Glomerular visceral epithelial cell (primary cell): ENCODE measurements around the gene CREB5.
A peak's percentile ranks its signal among the peaks of the same experiment; 100 is the strongest.

ENCODE experiments used
- DNase-seq: peaks from one replicate; pipeline ENCODE4 v3.0.0-alpha.2; 2016; ENCODE audit errors: extremely low spot score

CREB5 gene

GRCh38 chr7:28512668-28513440 lies 100.5 kb downstream of the CREB5 start:
- no peak for DNase-seq

- no peak for DNase-seq
These were observed 104.3 kb downstream of the CREB5 start for GRCh38 chr7:28516390-28517172.

- DNase-seq: no peak
These were observed 104.9 kb downstream of the CREB5 start for GRCh38 chr7:28517206-28517605.

- no peak for DNase-seq
These were observed 105.3 kb downstream of the CREB5 start for GRCh38 chr7:28517606-28518005.

GRCh38 chr7:28520074-28521015 lies 108.0 kb downstream of the CREB5 start:
- no peak for DNase-seq

- DNase-seq: no peak
These were observed 112.7 kb downstream of the CREB5 start for GRCh38 chr7:28524978-28525377.

GRCh38 chr7:28528899-28529298 lies 116.6 kb downstream of the CREB5 start:
- DNase-seq: no peak

- no peak for DNase-seq
These were observed 117.4 kb downstream of the CREB5 start for GRCh38 chr7:28529755-28530154.

- DNase-seq: no peak
These were observed 118.0 kb downstream of the CREB5 start for GRCh38 chr7:28530175-28530802.

- DNase-seq: no peak
These were observed 118.5 kb downstream of the CREB5 start for GRCh38 chr7:28530803-28531175.

GRCh38 chr7:28531291-28531690 lies 119.0 kb downstream of the CREB5 start:
- no peak for DNase-seq

- DNase-seq: no peak
These were observed 119.9 kb downstream of the CREB5 start for GRCh38 chr7:28532181-28532580.

- DNase-seq: no peak
These were observed 120.9 kb downstream of the CREB5 start for GRCh38 chr7:28533267-28533666.

GRCh38 chr7:28533731-28534531 lies 121.6 kb downstream of the CREB5 start:
- peak; percentile 6 for DNase-seq

GRCh38 chr7:28536259-28536658 lies 123.9 kb downstream of the CREB5 start:
- DNase-seq: peak; percentile 49

- DNase-seq: no peak
These were observed 127.1 kb downstream of the CREB5 start for GRCh38 chr7:28539289-28539981.

GRCh38 chr7:28542410-28542809 lies 130.1 kb downstream of the CREB5 start:
- DNase-seq: no peak

GRCh38 chr7:28544453-28545117 lies 132.3 kb downstream of the CREB5 start:
- no peak for DNase-seq

GRCh38 chr7:28546067-28546466 lies 133.7 kb downstream of the CREB5 start:
- DNase-seq: no peak

GRCh38 chr7:28547115-28547514 lies 134.8 kb downstream of the CREB5 start:
- DNase-seq: no peak
